DOHH2 (cell line): ENCODE measurements around the gene DTNB.

Experiments
- H3F3A ChIP-seq: fragments of 200-600 bp; sonication (generic), shearing (Covaris generic); 2 replicates; pipeline ENCODE4 v1.6.0; 2016; ENCODE audit warnings: antibody characterized with exemption, mild to moderate bottlenecking; ENCODE audit not compliant: control insufficient read depth, insufficient read depth
- H3K27ac ChIP-seq: fragments of 200-600 bp; sonication (generic); 2 replicates; pipeline ENCODE4 v1.5.1; 2014; ENCODE audit warnings: low read depth, mild to moderate bottlenecking, low read length, moderate library complexity
- H3K27me3 ChIP-seq: fragments of 200-600 bp; sonication (generic); 2 replicates; pipeline ENCODE4 v1.6.1; 2014; ENCODE audit warnings: mild to moderate bottlenecking, low read length, mixed read lengths; ENCODE audit not compliant: control insufficient read depth
- H3K36me3 ChIP-seq: fragments of 200-600 bp; sonication (generic); 2 replicates; pipeline ENCODE4 v1.6.1; 2014; ENCODE audit warnings: mild to moderate bottlenecking, low read length, moderate library complexity, mixed read lengths; ENCODE audit not compliant: control insufficient read depth
- H3K4me1 ChIP-seq: fragments of 200-600 bp; sonication (generic); 2 replicates; pipeline ENCODE4 v1.6.1; 2014; ENCODE audit warnings: mild to moderate bottlenecking, low read length, mixed read lengths; ENCODE audit not compliant: control insufficient read depth
- H3K4me2 ChIP-seq: fragments of 200-600 bp; sonication (generic); 2 replicates; pipeline ENCODE4 v1.6.0; 2014; ENCODE audit warnings: mild to moderate bottlenecking, low read length, moderate library complexity
- H3K4me3 ChIP-seq: fragments of 200-600 bp; sonication (generic); 2 replicates; pipeline ENCODE4 v1.5.1; 2014; ENCODE audit warnings: mild to moderate bottlenecking, low read length, mixed read lengths
- H3K79me2 ChIP-seq: fragments of 200-600 bp; sonication (generic); 2 replicates; pipeline ENCODE4 v1.6.1; 2014; ENCODE audit warnings: mild to moderate bottlenecking, low read length, mixed read lengths; ENCODE audit not compliant: control insufficient read depth
- H3K9me2 ChIP-seq: fragments of 200-600 bp; sonication (generic); replicated peaks from 2 replicates; pipeline ENCODE4 v1.6.1; 2014; ENCODE audit warnings: mild to moderate bottlenecking, low read length, mixed read lengths; ENCODE audit not compliant: control insufficient read depth
- H3K9me3 ChIP-seq: fragments of 200-600 bp; sonication (generic); 2 replicates; pipeline ENCODE4 v1.6.1; 2014; ENCODE audit warnings: antibody characterized with exemption, low read length, mixed read lengths; ENCODE audit not compliant: control insufficient read depth, insufficient read depth
- H4K20me1 ChIP-seq: fragments of 200-600 bp; sonication (generic); 2 replicates; pipeline ENCODE4 v1.6.0; 2014; ENCODE audit warnings: low read depth, mild to moderate bottlenecking, antibody characterized with exemption, low read length, moderate library complexity; ENCODE audit not compliant: control insufficient read depth, insufficient read depth
- CTCF ChIP-seq: fragments of 200-600 bp; sonication (generic); IDR thresholded peaks from one replicate; pipeline ENCODE4 v1.5.1; 2014; ENCODE audit warnings: antibody characterized with exemption, mild to moderate bottlenecking, low read depth, low read length; ENCODE audit not compliant: poor library complexity, severe bottlenecking
- EZH2phosphoT487 ChIP-seq: fragments of 200-600 bp; sonication (generic); IDR thresholded peaks from 2 replicates; pipeline ENCODE4 v1.6.1; 2017; ENCODE audit warnings: borderline replicate concordance, mild to moderate bottlenecking, antibody characterized with exemption, low read length, moderate library complexity, mixed read lengths

Gene DTNB

GRCh38 chr2:25566094-25566493 lies 107.3 kb downstream of the DTNB start:
- peak overlapping the region; percentile 76 for H3K4me2 ChIP-seq
- TF ChIP-seq EZH2phosphoT487 (no peak), CTCF (peak; percentile 50)

GRCh38 chr2:25561136-25561850 lies 112.1 kb downstream of the DTNB start:
- Histone ChIP-seq H3K36me3 (no peaks in the 10 kb centered on the region; the same call in 1 of the 2 replicates), H3K9me3 (no peaks in the 10 kb centered on the region), H3F3A (peaks cover 38% of the 10 kb centered on the region), H3K9me2 (no peaks in the 10 kb centered on the region), H3K4me3 (peak overlapping the region; percentile 46), H3K4me1 (peaks cover 92% of the 10 kb centered on the region), H3K27ac (peak overlapping the region; percentile 96), H3K4me2 (peak overlapping the region; percentile 76), H4K20me1 (no peaks in the 10 kb centered on the region), H3K79me2 (no peaks in the 10 kb centered on the region), H3K27me3 (no peaks in the 10 kb centered on the region)
- TF ChIP-seq EZH2phosphoT487 (no peak), CTCF (no peak)

More at GRCh38 chr2:25566094-25566493, 107.3 kb downstream of the DTNB start:
- H3K27me3 ChIP-seq, result no peaks in the 10 kb centered on the region
- H3K4me3 ChIP-seq, result peak overlapping the region; percentile 58
- H3K36me3 ChIP-seq, result no peaks in the 10 kb centered on the region; the same call in 1 of the 2 replicates
- no peaks in the 10 kb centered on the region for H3K79me2 ChIP-seq
- H3F3A ChIP-seq, result peaks cover 46% of the 10 kb centered on the region
- H3K9me2 ChIP-seq, result no peaks in the 10 kb centered on the region
- peak overlapping the region; percentile 96 for H3K27ac ChIP-seq
- H3K9me3 ChIP-seq, result no peaks in the 10 kb centered on the region
- H3K4me1 ChIP-seq, result peaks cover 65% of the 10 kb centered on the region
- H4K20me1 ChIP-seq, result no peaks in the 10 kb centered on the region

GRCh38 chr2:25559148-25559547 lies 114.2 kb downstream of the DTNB start:
- Histone ChIP-seq H3K27ac (no peak overlapping the region), H3K9me3 (no peaks in the 10 kb centered on the region), H3K4me1 (peaks cover 71% of the 10 kb centered on the region), H3K36me3 (no peaks in the 10 kb centered on the region; the same call in 1 of the 2 replicates), H3K4me2 (peak overlapping the region; percentile 49), H3F3A (peaks cover 20% of the 10 kb centered on the region), H3K4me3 (no peak overlapping the region), H3K27me3 (no peaks in the 10 kb centered on the region), H4K20me1 (no peaks in the 10 kb centered on the region), H3K79me2 (no peaks in the 10 kb centered on the region), H3K9me2 (no peaks in the 10 kb centered on the region)
- TF ChIP-seq CTCF (no peak), EZH2phosphoT487 (no peak)
